Measurements from ENCODE around the gene FAM171A1. TPM values are rescaled to one million over a fixed set of nuclear protein-coding genes. Genes with fewer than 3 reads are reported as not detected.
"Not testable (repeated sequence)": the region's sequence is repeated elsewhere in the genome, so short reads cannot be mapped to it uniquely, and the experiment has no call there.

The FAM171A1 gene
- total RNA-seq, 1 donor, result 25.0 TPM

DNA sequence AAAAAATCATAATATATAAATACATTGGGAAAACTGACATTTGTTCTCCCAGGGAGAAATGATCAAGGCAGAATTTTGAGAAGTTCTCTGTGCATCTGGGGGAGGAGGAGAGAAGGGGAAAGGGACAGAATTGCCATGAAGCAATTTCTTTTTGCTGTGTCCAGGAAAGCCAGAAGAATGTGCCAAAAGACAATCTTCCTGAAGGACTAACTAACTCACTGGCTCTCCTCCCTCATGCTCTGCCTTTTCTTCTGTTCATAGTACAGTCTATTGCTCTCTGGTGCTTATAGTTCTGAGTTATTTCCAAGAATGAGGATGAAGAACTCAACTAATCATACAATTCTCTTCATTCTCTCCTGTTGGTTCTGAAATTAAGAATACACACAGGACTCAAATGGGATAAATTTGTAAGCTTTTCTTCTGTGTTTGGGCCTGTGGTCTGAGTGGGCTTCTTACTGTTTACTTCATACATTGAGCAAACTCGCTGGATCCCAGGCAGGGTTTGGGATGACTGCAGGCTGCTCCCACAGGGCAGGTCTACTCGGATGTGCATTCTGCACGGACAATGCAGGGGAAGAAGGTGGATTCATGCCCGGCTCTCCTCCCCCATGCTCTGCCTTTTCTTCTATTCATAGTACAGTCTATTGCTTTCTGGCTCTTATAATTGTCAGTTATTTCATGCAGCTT lies 22.2 kb upstream of the FAM171A1 start:
- H3K4me1 ChIP-seq (ENCODE audit: insufficient read depth, low read length), result no peaks in the 10 kb centered on the region
- DNase-seq (ENCODE audit: insufficient read length, low spot score, missing footprints), result no peak
- no peaks in the 10 kb centered on the region for H4K20me1 ChIP-seq (ENCODE audit: insufficient read depth, low read length)
- H3K27ac ChIP-seq (ENCODE audit: low read depth, low read length), result no peak overlapping the region
- no peaks in the 10 kb centered on the region for H3K9me3 ChIP-seq (ENCODE audit: low read depth, low read length)
- H3K27me3 ChIP-seq (ENCODE audit: insufficient read depth, low read length), result peaks cover 7% of the 10 kb centered on the region
- H3K4me2 ChIP-seq (ENCODE audit: insufficient read depth, low read length), result no peak overlapping the region
- H3K4me3 ChIP-seq (ENCODE audit: insufficient read depth, low read length), result no peak overlapping the region
- H3K36me3 ChIP-seq (ENCODE audit: insufficient read depth, low read length), result no peaks in the 10 kb centered on the region
- no peaks in the 10 kb centered on the region for H3K79me2 ChIP-seq (ENCODE audit: insufficient read depth, low read length)
- H2AFZ ChIP-seq (ENCODE audit: low read length), result no peak overlapping the region
- TF ChIP-seq, protein P1, sequence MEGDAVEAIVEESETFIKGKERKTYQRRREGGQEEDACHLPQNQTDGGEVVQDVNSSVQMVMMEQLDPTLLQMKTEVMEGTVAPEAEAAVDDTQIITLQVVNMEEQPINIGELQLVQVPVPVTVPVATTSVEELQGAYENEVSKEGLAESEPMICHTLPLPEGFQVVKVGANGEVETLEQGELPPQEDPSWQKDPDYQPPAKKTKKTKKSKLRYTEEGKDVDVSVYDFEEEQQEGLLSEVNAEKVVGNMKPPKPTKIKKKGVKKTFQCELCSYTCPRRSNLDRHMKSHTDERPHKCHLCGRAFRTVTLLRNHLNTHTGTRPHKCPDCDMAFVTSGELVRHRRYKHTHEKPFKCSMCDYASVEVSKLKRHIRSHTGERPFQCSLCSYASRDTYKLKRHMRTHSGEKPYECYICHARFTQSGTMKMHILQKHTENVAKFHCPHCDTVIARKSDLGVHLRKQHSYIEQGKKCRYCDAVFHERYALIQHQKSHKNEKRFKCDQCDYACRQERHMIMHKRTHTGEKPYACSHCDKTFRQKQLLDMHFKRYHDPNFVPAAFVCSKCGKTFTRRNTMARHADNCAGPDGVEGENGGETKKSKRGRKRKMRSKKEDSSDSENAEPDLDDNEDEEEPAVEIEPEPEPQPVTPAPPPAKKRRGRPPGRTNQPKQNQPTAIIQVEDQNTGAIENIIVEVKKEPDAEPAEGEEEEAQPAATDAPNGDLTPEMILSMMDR (IDR thresholded peaks at IDR 0.05; ENCODE audit: extremely low read depth, low read depth, low read length), result no peak

DNA sequence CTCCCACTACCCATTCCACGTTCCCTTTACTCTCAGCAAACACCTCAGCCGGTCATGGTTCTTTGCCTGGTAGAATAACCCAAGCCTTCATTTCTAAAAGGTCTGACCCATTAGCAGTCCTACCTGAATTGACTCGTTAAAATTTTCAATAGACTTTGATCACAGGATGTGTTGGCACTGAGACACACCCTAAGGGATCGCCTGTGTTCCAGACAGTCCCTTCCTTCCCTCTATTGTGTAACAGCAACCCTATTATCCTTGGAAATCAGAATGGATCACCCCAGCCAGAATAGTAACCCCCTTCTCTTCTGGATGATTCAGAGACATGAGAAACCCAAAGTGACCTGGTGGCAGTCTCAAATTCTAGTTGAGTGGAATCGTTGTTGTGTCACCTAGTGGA lies 20.4 kb upstream of the FAM171A1 start:
- TF ChIP-seq, protein P1 (IDR thresholded peaks at IDR 0.05; ENCODE audit: extremely low read depth, low read depth, low read length), result no peak
- no peak for DNase-seq (ENCODE audit: insufficient read length, low spot score, missing footprints)
- H3K4me1 ChIP-seq (ENCODE audit: insufficient read depth, low read length), result no peaks in the 10 kb centered on the region
- H3K79me2 ChIP-seq (ENCODE audit: insufficient read depth, low read length), result no peaks in the 10 kb centered on the region
- no peak overlapping the region for H3K27ac ChIP-seq (ENCODE audit: low read depth, low read length)
- H3K9me3 ChIP-seq (ENCODE audit: low read depth, low read length), result no peaks in the 10 kb centered on the region
- H3K4me3 ChIP-seq (ENCODE audit: insufficient read depth, low read length), result no peak overlapping the region
- H3K4me2 ChIP-seq (ENCODE audit: insufficient read depth, low read length), result no peak overlapping the region
- H4K20me1 ChIP-seq (ENCODE audit: insufficient read depth, low read length), result no peaks in the 10 kb centered on the region
- peaks cover 15% of the 10 kb centered on the region for H3K27me3 ChIP-seq (ENCODE audit: insufficient read depth, low read length)
- H3K36me3 ChIP-seq (ENCODE audit: insufficient read depth, low read length), result no peaks in the 10 kb centered on the region
- H2AFZ ChIP-seq (ENCODE audit: low read length), result no peak overlapping the region

DNA sequence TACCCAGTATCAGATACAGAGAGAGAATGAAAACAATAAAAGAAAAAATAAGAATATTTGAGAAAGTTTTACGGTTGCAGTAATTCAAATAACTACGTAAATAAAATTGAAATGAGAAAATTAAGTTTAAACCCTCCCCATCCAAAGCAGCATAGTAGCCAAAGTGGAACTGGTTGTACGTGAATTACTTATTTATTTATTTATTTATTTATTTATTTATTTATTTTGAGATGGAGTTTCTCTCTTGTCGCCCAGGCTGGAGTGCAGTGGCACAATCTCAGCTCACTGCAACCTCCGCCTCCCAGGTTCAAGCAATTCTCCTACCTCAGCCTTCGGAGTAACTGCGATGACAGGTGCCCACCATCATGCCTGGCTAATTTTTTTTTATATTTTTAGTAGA lies 17.1 kb upstream of the FAM171A1 start:
- H3K27ac ChIP-seq (ENCODE audit: low read depth, low read length); DNase-seq (ENCODE audit: insufficient read length, low spot score, missing footprints); H4K20me1 ChIP-seq (ENCODE audit: insufficient read depth, low read length); H3K79me2 ChIP-seq (ENCODE audit: insufficient read depth, low read length); H3K4me2 ChIP-seq (ENCODE audit: insufficient read depth, low read length); H3K36me3 ChIP-seq (ENCODE audit: insufficient read depth, low read length); H2AFZ ChIP-seq (ENCODE audit: low read length); H3K9me3 ChIP-seq (ENCODE audit: low read depth, low read length); H3K4me1 ChIP-seq (ENCODE audit: insufficient read depth, low read length); H3K4me3 ChIP-seq (ENCODE audit: insufficient read depth, low read length): not testable (repeated sequence)
- H3K27me3 ChIP-seq (ENCODE audit: insufficient read depth, low read length), result peaks cover 16% of the 10 kb centered on the region

DNA sequence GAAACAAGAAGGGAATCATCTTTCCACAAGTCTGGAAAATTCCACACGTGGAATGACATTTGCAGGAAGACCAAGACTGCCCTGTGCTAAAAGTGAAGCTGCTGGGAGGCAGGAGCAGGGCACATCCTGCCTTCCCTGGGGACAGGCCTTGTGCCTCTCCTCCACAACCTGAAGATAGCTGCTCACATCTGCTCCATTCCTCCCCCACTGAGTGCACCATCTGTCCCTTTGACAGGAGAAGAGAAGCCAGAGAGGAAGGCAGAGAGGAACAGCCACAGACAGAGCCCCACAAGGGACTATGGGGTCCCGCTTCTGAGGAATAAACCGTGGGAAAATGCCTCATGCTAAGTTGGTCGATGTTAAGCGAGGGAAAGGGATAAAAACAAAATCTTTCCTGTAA lies 15.9 kb upstream of the FAM171A1 start:
- Histone ChIP-seq H3K4me3 (ENCODE audit: insufficient read depth, low read length) (no peak overlapping the region), H3K27me3 (ENCODE audit: insufficient read depth, low read length) (peaks cover 20% of the 10 kb centered on the region), H3K4me1 (ENCODE audit: insufficient read depth, low read length) (no peaks in the 10 kb centered on the region), H4K20me1 (ENCODE audit: insufficient read depth, low read length) (no peaks in the 10 kb centered on the region), H3K4me2 (ENCODE audit: insufficient read depth, low read length) (no peak overlapping the region), H3K79me2 (ENCODE audit: insufficient read depth, low read length) (no peaks in the 10 kb centered on the region), H3K27ac (ENCODE audit: low read depth, low read length) (no peak overlapping the region), H3K36me3 (ENCODE audit: insufficient read depth, low read length) (no peaks in the 10 kb centered on the region), H3K9me3 (ENCODE audit: low read depth, low read length) (no peaks in the 10 kb centered on the region), H2AFZ (ENCODE audit: low read length) (peak overlapping the region; percentile 17)
- DNase-seq (ENCODE audit: insufficient read length, low spot score, missing footprints), result no peak
- TF ChIP-seq, protein P1 (IDR thresholded peaks at IDR 0.05; ENCODE audit: extremely low read depth, low read depth, low read length), result no peak

Measured in osteoblast (primary cell).